A549 (cell line): Measurements from ENCODE around the gene ZNF407. TPM values are rescaled to one million over a fixed set of nuclear protein-coding genes. Genes with fewer than 3 reads are reported as not detected.

ENCODE experiments used
- ATAC-seq, 2 experiments: fragments of 200-7000 bp in 1 of 2; fragments of >200 bp in 1 of 2; cut with Nextera tagmentation in 1 of 2; cut with Tn5 transposase in 1 of 2; 3 replicates each; pipeline versions ENCODE4 v1.8.0 to v1.9.1; 2018 to 2020; ENCODE audit warnings: mild to moderate bottlenecking in 1 of 2, moderate library complexity in 1 of 2
- CTCF ChIA-PET: fragments of 300-600 bp; sonication (Branson Sonifier 250); formaldehyde crosslinking; extraction: SDS; loops from one replicate; lab custom pipeline; 2021; ENCODE audit warnings: antibody characterized with exemption, inconsistent platforms; lab: Yijun Ruan, JAX
- POLR2A ChIA-PET: fragments of 350-600 bp; formaldehyde crosslinking; extraction: SDS; loops from one replicate; lab custom pipeline; 2021; ENCODE audit warnings: antibody characterized with exemption, inconsistent platforms; lab: Yijun Ruan, JAX
- DNase-seq, 2 experiments: peaks; one replicate each; pipeline versions ENCODE4 v3.0.0 to v3.0.0-alpha.2; 2011 to 2016; ENCODE audit warnings: low read depth in 1 of 2, low spot score in 1 of 2
- FAIRE-seq: peaks from 2 replicates; lab custom pipeline; 2011; peaks lifted over from hg19 to GRCh38; lab: Jason Lieb, UNC
- H3K27ac ChIP-seq, 2 experiments: fragments of >200 bp; sonication (Bioruptor Twin); formaldehyde crosslinking; 3 replicates each; pipeline ENCODE4 v1.5.1; 2016 to 2017
- H3K4me1 ChIP-seq: fragments of >200 bp; sonication (Bioruptor Twin); formaldehyde crosslinking; 3 replicates; pipeline ENCODE4 v1.6.1; 2016
- H3K4me2 ChIP-seq: fragments of >200 bp; sonication (Bioruptor Twin); formaldehyde crosslinking; 3 replicates; pipeline ENCODE4 v1.6.1; 2016
- H3K4me3 ChIP-seq: fragments of >200 bp; sonication (Bioruptor Twin); formaldehyde crosslinking; 3 replicates; pipeline ENCODE4 v1.5.1; 2016
- H3K9me3 ChIP-seq: fragments of >200 bp; sonication (Bioruptor Twin); formaldehyde crosslinking; 3 replicates; pipeline ENCODE4 v1.6.1; 2016
- CBX2 ChIP-seq: fragments of 200-600 bp; sonication (generic); IDR thresholded peaks from 2 replicates; pipeline ENCODE4 v1.6.1; 2016; ENCODE audit warnings: low read depth, mild to moderate bottlenecking, borderline replicate concordance
- EHMT2 ChIP-seq: fragments of 200-600 bp; sonication (generic); IDR thresholded peaks from 2 replicates; pipeline ENCODE4 v1.6.1; 2016; ENCODE audit warnings: antibody characterized with exemption, low read depth, mild to moderate bottlenecking, moderate library complexity
- FOXS1 ChIP-seq: fragments of 250-450 bp; sonication (Bioruptor Pico); IDR thresholded peaks from 2 replicates; pipeline ENCODE4 v1.5.0; 2020; ENCODE audit warnings: mild to moderate bottlenecking, moderate library complexity
- MAZ ChIP-seq: fragments of 150-350 bp; IDR thresholded peaks from 2 replicates; pipeline ENCODE4 v1.6.1; 2014; ENCODE audit warnings: antibody characterized with exemption, low read depth, low read length, borderline replicate concordance
- MYC ChIP-seq: IDR thresholded peaks from 2 replicates; pipeline ENCODE4 v1.6.1; 2012; ENCODE audit warnings: mild to moderate bottlenecking, inconsistent platforms, low read length, improper control_type of control experiment, borderline replicate concordance
- NFE2L2 ChIP-seq: fragments of 150-350 bp; conservative IDR thresholded peaks from 2 replicates; pipeline ENCODE4 v1.6.1; 2014; ENCODE audit warnings: low read length
- RAD21 ChIP-seq, 2 experiments: fragments of >200 bp in 1 of 2; sonication (Bioruptor Twin) in 1 of 2; formaldehyde crosslinking in 1 of 2; IDR thresholded peaks in 1 of 2; conservative IDR thresholded peaks in 1 of 2; 2 replicates in 1 of 2; 3 replicates in 1 of 2; pipeline ENCODE4 v1.6.1; 2012 to 2018; ENCODE audit warnings: inconsistent platforms in 1 of 2
- RFX5 ChIP-seq: fragments of 450-650 bp; IDR thresholded peaks from 2 replicates; pipeline ENCODE4 v1.7.1; 2014; ENCODE audit warnings: antibody characterized with exemption, mild to moderate bottlenecking, moderate library complexity
- RNF2 ChIP-seq: fragments of 200-600 bp; sonication (generic); IDR thresholded peaks from 2 replicates; pipeline ENCODE4 v1.6.1; 2016; ENCODE audit warnings: low read depth, mild to moderate bottlenecking, antibody characterized with exemption, moderate library complexity, borderline replicate concordance
- SREBF2 ChIP-seq: fragments of 450-650 bp; IDR thresholded peaks from 2 replicates; pipeline ENCODE4 v1.6.1; 2014; ENCODE audit warnings: mild to moderate bottlenecking, moderate library complexity
- TFCP2L1 ChIP-seq: fragments of 250-450 bp; sonication (Bioruptor Pico); IDR thresholded peaks from 2 replicates; pipeline ENCODE4 v1.5.0; 2021; ENCODE audit warnings: mild to moderate bottlenecking
- ZNF302 ChIP-seq: fragments of 250-450 bp; sonication (Bioruptor Pico); IDR thresholded peaks from 2 replicates; pipeline ENCODE4 v1.9.0; 2021; ENCODE audit warnings: inconsistent platforms, mild to moderate bottlenecking, moderate library complexity
- WGBS: methylation state at CpG from one replicate; pipeline ENCODE4 v1.1.6; 2017; ENCODE audit errors: missing lambda C conversion rate; 5-methylcytosine and 5-hydroxymethylcytosine counted together
- polyA plus RNA-seq, 4 experiments: library from polyadenylated mRNA; depleted of rRNA in 3 of 4; stranded (reverse); fragments of >200 nt; fragmentation: RNase III in 1 of 4; extraction: RNeasy Plus Mini Kit Qiagen cat#74134 plus additional on column Dnase treatment in 1 of 4; gene quantifications; 2 replicates in 3 of 4; 3 replicates in 1 of 4; pipeline ENCODE4 v1.2.3, GENCODE V29; 2011 to 2017
- TF ChIP-seq, protein P1 (sequence below): fragments of >200 bp; sonication (Bioruptor Twin); formaldehyde crosslinking; IDR thresholded peaks from 3 replicates; pipeline ENCODE4 v1.5.1; 2016

The ZNF407 gene
- polyA plus RNA-seq, 2 of the 4 experiments (the other 2 are of a cell fraction): 2.5 to 3.0 TPM

DNA sequence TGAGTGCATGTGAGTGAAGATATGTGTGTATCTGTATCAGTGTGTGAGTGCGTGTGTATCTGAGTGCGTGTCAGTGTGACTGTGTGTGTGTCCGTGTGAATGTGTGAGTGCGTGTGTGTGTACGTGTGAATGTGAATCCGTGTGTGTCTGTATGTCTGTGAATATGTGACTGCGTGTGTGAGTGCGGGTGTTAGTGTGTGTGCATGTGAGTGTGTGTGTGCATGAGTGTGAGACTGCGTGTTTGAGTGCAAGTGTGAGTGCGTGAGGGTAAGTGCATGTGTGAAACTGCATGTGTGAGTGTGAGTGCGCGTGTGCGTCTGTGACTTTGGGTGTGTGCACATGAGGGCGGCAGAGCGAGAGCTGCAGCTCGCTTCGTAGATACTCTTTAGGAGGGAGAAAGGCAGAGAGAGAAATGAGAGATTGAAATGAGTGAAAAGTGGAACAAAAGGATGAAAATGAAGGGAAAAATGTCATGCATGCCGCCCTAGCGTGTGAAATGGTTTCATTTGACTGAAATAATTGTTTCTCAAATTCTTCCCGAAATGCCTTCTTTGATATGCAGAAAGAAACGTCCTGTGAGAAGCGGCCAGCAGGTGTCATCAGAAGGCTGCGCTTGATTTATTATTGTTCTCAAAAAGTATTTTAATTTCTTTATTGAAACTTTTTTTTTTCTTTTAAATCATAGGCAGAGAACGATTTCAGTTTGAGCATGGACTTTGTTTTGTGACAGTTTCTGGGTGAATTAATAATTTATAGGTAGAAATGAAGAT is 25.6 kb downstream of the ZNF407 start:
- POLR2A ChIA-PET: no interaction called here

DNA sequence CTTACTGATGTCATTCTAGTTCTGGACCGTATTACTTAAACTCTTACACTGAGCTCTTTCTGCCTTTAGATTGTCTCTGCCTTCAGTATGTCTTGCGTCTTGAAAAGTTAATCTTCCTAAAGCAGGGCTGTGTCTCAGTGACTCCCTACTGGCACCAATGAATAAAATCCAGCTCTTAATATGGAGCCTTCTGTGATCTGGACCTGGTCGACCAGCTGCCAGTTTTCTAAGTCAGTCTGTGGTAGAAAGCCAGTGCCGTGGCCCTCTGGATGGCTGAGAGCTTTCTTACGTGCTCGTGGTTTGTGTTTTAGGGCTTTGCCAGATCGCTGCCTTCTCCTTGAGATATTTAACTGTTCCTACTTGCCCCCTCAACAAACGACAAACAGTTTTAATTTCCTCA is 26.8 kb downstream of the ZNF407 start:
- FAIRE-seq: no peak
- H3K4me2 ChIP-seq: no peak overlapping the region
- H3K4me3 ChIP-seq: no peak overlapping the region
- WGBS: 71% methylated on average over 8 of the region's 8 CpGs
- no peaks in the 10 kb centered on the region for H3K9me3 ChIP-seq
- H3K27ac ChIP-seq: no peak overlapping the region
- TF ChIP-seq TFCP2L1 (CRISPR knock-in tag): no peak
- TF ChIP-seq, all 56 proteins: peak for 0
- no peaks in the 10 kb centered on the region for H3K4me1 ChIP-seq
- ChIA-PET POLR2A (no interaction called here), CTCF (interaction anchor here (0.6 to 1.3 kb wide), 2 partner anchors 24 to 283 kb away, joined by 3 read pairs; no protein-coding TSS in a partner anchor)
- ATAC-seq (no peak), DNase-seq (no peak)

More for the DNA sequence above, 25.6 kb downstream of the ZNF407 start:
- H3K4me3 ChIP-seq: no peak overlapping the region
- H3K4me2 ChIP-seq: no peak overlapping the region
- WGBS: 74% methylated on average over 24 of the region's 24 CpGs
- DNase-seq: no peak
- H3K27ac ChIP-seq: no peak overlapping the region
- H3K9me3 ChIP-seq: no peaks in the 10 kb centered on the region
- no peaks in the 10 kb centered on the region for H3K4me1 ChIP-seq
- ATAC-seq: no peak
- no peak for FAIRE-seq
- CTCF ChIA-PET: interaction anchor here (0.6 to 1.3 kb wide), 3 partner anchors 25 to 429 kb away, joined by 3 to 5 read pairs (median 3); no protein-coding TSS in a partner anchor
- TF ChIP-seq RAD21 (conservative IDR thresholded peaks at IDR 0.05 in 1 of 2, IDR thresholded peaks at IDR 0.05 in 1 of 2) (peak; percentile 27 to 39; a peak in 2 of 5 replicates), ZNF302 (CRISPR knock-in tag) (no peak)
- TF ChIP-seq, protein P1, sequence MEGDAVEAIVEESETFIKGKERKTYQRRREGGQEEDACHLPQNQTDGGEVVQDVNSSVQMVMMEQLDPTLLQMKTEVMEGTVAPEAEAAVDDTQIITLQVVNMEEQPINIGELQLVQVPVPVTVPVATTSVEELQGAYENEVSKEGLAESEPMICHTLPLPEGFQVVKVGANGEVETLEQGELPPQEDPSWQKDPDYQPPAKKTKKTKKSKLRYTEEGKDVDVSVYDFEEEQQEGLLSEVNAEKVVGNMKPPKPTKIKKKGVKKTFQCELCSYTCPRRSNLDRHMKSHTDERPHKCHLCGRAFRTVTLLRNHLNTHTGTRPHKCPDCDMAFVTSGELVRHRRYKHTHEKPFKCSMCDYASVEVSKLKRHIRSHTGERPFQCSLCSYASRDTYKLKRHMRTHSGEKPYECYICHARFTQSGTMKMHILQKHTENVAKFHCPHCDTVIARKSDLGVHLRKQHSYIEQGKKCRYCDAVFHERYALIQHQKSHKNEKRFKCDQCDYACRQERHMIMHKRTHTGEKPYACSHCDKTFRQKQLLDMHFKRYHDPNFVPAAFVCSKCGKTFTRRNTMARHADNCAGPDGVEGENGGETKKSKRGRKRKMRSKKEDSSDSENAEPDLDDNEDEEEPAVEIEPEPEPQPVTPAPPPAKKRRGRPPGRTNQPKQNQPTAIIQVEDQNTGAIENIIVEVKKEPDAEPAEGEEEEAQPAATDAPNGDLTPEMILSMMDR: peak; percentile 39

DNA sequence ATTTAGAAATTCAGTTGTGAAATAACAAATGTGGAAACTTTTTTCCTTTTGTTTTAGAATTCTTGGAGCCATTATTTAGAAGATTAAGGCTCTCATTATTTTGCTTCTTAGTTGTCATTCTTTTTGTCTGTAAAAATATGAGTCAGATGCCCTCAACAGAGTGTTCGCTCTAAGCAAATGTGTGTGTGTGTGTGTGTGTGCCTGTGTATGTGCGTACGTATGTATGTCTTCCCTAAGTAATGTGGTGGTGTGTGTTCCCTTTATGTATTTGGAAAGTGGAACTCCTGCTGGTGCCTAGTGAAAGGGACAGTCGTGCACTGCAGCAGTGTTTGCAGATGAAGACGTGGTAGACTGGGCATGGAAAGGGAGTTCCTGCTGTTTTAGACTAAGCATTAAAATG is 27.5 kb downstream of the ZNF407 start:
- CTCF ChIA-PET: no interaction called here
- Histone ChIP-seq H3K9me3 (no peaks in the 10 kb centered on the region), H3K4me2 (no peak overlapping the region), H3K4me3 (no peak overlapping the region), H3K4me1 (no peaks in the 10 kb centered on the region), H3K27ac (no peak overlapping the region)
- TF ChIP-seq RFX5: no peak
- no peak for TF ChIP-seq RNF2
- no peak for TF ChIP-seq FOXS1 (CRISPR knock-in tag)
- TF ChIP-seq EHMT2: no peak
- no peak for TF ChIP-seq SREBF2
- TF ChIP-seq CBX2: no peak
- no peak for TF ChIP-seq NFE2L2
- no peak for TF ChIP-seq MYC
- 86% methylated on average over 5 of the region's 5 CpGs for WGBS
- FAIRE-seq (no peak), ATAC-seq (no peak), DNase-seq (no peak)
- POLR2A ChIA-PET: no interaction called here

DNA sequence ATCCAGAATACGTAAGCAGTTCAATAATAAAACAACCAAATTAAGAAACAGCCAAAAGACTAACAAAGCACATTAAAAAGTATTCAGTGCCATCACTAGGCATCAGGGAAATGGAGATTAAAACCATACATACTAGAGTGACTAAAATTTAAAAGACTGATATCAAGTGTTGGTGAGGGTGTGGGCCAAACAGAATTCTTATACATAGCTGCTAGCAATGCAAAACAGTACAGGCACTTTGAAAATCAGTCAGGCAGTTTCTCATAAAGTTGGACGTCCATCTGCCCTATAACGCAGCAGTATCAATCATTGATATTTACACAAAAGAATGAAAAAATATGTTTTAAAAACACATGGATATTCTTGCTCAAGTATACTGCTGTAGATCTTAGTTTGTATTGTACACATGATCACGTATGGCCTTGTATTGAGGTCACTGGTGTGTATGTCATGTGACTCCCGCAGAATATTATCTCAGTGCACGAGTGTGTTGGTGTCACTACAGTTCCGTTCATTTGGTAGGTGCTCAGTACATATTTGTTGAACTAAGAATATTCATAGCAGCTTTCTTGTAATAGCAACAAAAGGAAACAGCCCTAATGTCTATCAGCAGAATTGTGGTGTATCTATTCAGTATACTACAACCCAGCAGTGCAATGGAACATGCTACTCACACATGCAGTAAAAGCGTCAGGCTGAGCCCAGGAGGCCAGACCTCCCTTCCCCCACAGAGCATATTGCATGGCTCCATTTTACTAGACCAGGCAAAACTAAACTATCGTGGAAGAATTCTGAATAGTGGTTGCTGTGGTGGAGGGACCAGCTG is 28.6 kb downstream of the ZNF407 start:
- H3K4me3 ChIP-seq: no peak overlapping the region
- no peak overlapping the region for H3K27ac ChIP-seq
- CTCF ChIA-PET: no interaction called here
- 80% methylated on average over 9 of the region's 9 CpGs for WGBS
- DNase-seq: no peak
- no peaks in the 10 kb centered on the region for H3K9me3 ChIP-seq
- POLR2A ChIA-PET: no interaction called here
- TF ChIP-seq MAZ: no peak
- no peaks in the 10 kb centered on the region for H3K4me1 ChIP-seq
- ATAC-seq: no peak
- no peak for FAIRE-seq
- no peak overlapping the region for H3K4me2 ChIP-seq
